C4-2B (cell line): ENCODE data around the gene B9D2.
A peak's percentile ranks its signal among the peaks of the same experiment; 100 is the strongest.

Experiments
- H3K27ac ChIP-seq: fragments of 450-650 bp; 2 replicates; pipeline ENCODE4 v1.5.1; 2017
- CTCF ChIP-seq: fragments of 450-650 bp; conservative IDR thresholded peaks from 2 replicates; pipeline ENCODE4 v1.5.1; 2017; ENCODE audit warnings: mild to moderate bottlenecking
- ZFX ChIP-seq: fragments of 450-650 bp; IDR thresholded peaks from 2 replicates; pipeline ENCODE4 v1.6.1; 2017

B9D2 gene

DNA sequence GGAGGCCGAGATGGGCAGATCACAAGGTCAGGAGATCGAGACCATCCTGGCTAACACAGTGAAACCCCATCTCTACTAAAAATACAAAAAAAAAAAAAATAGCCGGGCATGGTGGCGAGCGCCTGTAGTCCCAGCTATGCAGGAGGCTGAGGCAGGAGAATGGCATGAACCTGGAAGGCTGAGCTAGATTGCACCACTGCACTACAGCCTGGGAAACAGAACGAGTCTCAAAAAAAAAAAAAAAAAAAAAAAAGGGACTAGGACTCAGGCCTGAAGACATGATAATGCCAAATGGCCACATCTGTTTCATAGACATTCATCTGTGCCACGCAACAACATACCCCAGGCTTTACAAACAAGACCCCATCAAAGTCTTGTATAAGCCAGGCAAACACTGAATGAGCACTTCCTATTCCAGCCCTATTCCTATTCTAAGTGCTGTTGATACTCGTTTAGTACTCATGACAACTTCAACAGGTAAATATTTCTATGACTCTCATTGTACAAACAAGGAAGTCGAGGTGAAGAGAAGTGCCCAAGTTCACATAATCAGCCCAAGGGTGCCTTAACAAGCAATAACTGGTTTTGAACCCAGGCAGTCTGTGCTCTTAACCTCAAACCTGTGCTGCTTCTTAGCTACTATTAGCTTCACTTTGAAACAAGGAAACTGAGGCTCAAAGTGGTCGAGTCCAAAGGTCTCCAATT, 1.7 kb downstream of the B9D2 start:
- TF ChIP-seq CTCF, result no peak
- no peak for TF ChIP-seq ZFX
- H3K27ac ChIP-seq, result no peak overlapping the region

DNA sequence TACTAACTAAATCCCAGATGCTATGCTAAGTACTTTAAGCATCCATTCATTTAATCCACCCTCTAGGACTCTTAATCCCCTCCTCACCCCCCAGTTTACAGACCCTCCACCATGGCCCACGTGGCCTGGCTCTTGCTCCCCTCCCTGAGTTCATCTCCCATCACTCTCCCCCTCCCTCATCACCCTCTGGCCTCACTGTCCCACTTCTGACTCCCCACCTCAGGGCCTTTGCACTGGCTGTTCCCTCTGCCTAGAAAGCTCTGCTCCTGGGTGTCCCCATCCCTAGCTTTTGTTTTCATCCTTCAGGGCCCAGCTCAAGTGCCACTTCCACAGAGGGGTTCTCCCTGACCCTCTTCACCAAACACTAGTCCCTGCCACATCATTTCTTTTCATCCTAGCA, 4.2 kb downstream of the B9D2 start:
- TF ChIP-seq CTCF (no peak), ZFX (no peak)
- no peak overlapping the region for H3K27ac ChIP-seq

GRCh38 chr19:41357746-41358145, 6.2 kb downstream of the B9D2 start:
- no peak overlapping the region for H3K27ac ChIP-seq
- TF ChIP-seq CTCF, result no peak
- no peak for TF ChIP-seq ZFX

DNA sequence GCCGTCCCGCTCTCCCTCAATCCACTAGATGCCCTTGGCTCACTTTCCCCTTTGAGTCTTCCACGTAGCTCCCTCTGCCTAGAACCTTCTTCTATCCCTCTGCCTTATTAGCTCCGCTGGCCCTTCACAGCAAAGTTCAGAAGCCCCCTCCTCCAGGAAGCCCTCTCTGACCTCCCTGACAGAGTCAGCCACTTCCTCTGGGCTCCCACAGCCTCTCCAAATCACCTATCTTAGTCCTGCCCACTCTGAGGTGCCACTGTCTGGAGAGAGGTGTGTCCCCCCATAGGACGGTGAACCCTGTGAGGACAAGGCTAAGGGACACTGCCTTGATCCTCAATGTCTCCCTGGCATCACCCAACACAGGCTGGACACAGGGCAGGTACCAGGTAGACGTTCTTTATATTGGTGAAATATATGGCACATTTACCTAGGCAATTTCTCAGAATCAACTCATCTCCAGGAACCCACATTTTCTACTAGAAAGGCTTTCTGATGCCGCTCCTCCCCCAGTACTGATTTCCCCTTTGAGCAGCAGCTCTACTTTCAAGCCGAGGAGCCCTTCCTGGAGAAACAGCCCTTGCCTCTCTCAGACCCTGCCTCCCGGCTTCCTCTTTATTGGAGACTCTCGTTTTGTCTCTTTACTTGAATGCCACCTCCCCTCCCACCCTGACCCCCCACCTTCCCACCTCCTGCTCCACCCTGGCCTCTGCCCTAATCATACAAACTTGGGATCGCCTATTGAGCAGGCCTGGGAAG, 6.8 kb downstream of the B9D2 start:
- no peak for TF ChIP-seq ZFX
- no peak for TF ChIP-seq CTCF
- no peak overlapping the region for H3K27ac ChIP-seq

- TF ChIP-seq CTCF, result no peak
- TF ChIP-seq ZFX, result no peak
- no peak overlapping the region for H3K27ac ChIP-seq
Measured at GRCh38 chr19:41355802-41356201, 8.1 kb downstream of the B9D2 start.

GRCh38 chr19:41355035-41355434, 8.9 kb downstream of the B9D2 start:
- TF ChIP-seq CTCF, result no peak
- TF ChIP-seq ZFX, result no peak
- no peak overlapping the region for H3K27ac ChIP-seq

DNA sequence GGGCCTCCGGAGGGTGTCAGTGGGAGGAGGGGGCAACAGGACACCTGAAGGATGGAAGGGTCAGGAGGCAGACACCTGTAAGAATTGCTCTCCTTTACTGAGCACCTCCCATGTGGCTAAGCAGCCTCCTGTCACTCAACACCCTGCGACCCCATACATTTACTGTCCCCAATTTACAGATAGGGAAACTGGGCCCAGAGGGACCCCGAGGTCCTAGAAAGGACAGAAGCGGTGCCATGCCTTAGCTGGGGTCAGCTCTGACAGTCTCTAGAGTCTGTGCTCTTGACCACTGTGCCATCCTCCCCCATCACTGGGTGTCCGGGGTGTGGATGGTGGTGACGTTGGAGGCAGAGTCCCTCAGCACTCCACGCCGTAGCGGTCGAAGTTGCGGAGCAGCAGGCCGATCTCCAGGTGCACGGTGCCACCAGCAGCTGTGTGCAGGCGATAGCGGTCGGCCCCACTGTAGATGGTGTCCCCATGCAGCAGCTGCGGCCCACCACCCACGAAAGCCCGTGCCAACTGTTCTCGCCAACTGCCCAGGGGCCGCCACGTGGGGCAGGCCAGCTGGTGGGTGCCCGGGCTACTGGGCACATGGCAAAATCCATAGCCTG, 9.5 kb downstream of the B9D2 start:
- H3K27ac ChIP-seq, result no peak overlapping the region
- peak; percentile 38; the same call in 1 of the 2 replicates for TF ChIP-seq CTCF
- TF ChIP-seq ZFX, result no peak
